GM21526 (cell line): ENCODE measurements around the gene CSRP2.

ENCODE experiments used
- ATAC-seq: cut with Tn5 transposase; IDR thresholded peaks from one replicate; pipeline ENCODE4 v1.9.1; 2021; ENCODE audit warnings: moderate library complexity; ENCODE audit not compliant: unreplicated experiment, low FRiP score

Gene CSRP2

DNA sequence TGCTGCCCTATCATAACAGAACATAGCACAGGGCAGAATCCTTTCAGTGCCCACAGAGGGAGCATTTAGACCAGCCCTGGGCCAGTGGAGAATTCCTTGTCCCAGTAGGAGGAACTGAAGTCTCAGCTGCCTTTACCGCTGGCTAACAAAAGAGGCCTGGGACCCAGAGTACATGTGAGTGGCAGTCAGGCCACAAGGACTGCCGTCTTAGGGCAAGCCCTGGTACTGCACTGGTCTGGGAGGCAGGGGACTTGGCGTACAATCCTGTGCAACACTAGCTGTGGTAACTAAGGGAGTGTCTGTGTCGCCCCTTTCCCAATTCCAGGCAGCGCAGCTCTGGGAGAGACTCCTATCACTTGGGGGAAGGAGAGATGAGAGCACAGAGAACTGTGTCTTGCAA, 17.0 kb upstream of the CSRP2 start:
- no peak for ATAC-seq

DNA sequence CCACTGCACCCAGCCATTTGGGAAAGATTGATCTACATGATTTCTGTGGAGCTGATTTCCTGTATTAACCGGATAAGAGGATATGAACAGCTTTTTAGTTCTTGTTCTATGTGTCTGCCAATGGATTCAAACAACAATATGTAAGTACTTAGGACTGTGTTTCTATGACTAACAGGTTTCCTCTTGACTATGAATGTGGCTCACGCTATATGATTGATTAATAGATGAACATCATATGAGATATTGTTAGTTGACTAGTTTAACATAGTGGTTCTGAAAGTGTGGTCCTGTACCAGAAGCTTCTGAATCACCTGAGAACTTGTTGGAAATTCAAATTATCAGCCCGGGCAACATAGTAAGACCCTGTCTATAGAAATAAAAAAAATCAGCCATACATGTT, 12.8 kb upstream of the CSRP2 start:
- no peak for ATAC-seq

DNA sequence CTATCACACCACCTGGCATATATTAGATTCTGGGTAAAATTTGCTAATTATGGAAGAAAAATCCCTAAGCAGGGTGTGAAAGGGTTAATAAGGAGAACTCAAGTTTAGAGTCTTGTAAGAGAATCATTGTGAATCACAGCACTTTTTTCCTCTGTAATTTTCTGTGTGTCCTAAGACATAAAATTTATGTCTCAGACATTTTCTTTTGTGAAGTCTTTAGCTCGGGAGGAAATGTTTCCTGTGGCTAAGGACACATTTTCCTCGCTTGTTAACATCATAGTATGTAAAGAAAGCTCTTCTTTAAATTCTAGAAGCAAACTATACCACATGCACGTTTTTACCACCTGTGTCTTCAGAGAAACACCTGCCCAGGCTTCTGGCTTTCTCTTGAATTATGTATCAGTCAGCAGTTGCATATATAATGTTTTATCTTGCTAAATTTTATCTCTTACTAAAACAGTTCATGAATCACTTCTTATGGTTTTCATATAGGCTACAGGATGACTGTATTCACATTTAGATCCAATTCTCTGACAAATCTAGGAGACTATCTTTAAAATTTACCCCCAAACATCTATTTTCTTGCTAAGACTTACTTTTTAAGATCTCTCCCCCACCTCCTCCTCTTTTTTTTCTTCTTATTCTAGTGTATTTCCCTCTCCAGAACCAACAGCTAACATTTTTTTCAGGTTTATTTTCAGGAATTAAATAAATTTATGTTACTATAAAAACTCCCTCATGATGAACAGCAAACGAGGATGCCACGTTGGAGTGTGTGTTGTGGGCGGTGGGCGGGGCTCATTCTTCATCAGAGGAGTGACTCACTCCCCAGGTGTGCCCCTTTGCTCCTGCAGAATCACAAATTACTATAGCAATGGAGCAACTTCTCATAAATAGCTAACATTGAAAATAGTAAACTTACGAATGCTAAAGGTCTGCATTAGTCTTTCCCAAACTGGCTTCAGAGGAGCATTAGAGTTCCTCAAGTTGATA, 11.6 kb upstream of the CSRP2 start:
- no peak for ATAC-seq

DNA sequence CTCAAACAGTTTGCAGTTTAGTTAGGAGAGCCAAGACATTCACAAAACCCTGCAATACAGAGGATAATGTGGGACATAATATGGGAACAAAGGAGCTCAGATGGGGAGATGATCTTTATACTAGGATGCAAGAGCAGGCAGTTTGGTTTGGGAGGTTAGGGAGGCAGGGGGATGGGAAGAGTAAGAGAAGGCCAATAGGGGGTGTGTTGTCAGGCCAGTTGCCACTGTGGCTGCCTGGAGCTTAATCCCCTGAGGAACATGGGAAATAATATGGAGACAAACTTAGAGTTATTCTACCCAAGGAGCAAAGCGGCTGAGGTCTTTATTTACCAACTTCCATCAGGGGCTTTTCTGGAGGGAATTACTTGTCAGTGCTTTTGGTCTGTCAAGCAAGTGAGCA, 10.0 kb upstream of the CSRP2 start:
- ATAC-seq, result no peak

DNA sequence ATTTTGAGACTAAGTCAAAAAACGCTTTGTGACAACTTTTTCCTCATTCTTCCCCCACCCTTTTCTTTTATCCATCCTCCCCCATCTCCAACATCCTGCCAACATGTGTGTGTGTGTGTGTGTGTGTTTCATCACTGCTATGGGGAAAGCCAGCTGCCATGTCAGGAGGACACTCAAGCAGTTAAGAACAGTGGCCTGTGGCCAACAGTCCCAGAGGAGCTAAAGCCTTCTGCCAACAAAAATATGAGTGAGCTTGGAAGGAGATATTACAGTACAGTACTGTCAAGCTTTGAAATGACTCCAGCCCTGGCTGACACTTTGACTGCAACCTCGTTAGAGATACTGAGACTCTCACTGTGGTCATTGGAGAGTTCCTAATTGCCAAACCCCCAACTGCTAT, 5.0 kb upstream of the CSRP2 start:
- no peak for ATAC-seq

DNA sequence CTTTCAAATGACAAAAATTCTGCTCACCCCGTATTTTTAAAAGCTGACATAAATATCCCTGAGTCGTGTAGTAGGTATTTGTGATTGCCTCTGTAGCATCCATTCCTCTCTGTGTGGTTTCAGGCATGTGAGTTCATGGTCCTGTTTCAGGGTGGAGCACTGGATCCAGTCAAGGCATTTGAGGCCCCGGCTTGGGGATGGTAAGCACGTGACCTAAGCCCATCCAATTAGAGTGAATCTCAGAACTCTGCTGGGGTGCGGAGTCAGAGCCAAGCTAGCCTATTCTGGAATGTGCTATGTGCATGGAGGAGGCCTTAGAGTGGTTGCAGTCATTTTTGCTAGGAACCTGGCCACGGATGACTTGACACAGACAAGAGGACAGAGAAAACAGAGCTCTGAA, 4.3 kb upstream of the CSRP2 start:
- no peak for ATAC-seq

DNA sequence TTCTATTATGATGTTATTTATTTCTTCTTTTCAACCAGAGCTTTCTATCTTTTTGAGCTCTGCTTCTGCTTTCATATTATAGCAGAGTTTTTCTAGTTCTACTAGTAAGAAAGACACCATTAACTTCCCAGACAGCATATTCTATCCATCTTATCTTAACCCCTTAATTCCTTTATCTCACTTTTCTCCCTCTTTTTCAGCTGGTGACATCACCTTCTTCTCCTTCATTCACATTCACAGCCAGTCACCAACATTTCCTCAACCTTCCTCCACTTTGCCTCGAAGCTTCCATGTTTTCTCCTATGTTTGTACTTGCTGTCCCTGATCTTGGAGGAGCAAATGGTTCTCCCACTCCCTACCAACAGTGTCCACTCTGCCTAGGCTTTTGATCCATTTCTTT, 3.5 kb upstream of the CSRP2 start:
- no peak for ATAC-seq

DNA sequence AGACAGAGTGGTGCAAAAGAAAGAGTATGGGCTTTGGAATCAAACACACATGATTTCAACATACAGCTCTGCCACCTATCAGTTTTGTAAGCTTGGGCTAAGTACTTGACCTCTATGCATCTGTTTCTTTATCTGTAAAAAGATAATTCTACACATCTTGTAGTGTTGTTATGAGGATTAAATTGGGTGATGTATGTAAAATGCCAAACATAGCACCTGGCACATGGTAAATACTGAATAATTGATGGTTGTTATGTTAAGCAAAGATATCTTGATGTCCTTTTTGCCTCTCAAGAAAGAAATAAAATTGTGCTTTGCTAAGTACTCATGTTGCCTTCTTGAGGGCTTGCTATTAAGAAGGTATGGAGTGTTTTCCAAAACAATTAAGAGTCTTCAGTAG, 2.3 kb upstream of the CSRP2 start:
- no peak for ATAC-seq

DNA sequence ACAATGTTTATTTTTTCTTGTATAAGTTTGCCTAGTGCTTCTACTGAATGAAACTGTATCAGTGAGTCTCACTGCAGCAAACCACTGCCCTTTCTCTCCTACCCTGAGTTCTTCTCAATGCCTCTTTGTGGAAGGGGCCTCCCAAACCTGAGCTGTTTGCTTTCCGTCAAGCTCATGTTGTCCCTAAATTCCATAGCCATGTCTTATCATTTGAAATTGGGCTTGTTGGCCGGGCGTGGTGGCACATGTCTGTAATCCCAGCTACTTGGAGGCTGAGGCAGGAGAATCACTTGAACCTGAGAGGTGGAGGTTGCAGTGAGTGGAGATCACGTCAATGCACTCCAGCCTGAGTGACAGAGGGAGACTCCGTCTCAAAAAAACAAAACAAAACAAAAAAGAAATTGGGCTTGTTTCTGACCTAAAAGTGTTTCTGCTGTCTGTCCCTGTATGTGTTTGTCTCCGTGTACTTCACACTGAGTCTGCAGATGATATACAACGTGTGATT, 1.8 kb upstream of the CSRP2 start:
- no peak for ATAC-seq

DNA sequence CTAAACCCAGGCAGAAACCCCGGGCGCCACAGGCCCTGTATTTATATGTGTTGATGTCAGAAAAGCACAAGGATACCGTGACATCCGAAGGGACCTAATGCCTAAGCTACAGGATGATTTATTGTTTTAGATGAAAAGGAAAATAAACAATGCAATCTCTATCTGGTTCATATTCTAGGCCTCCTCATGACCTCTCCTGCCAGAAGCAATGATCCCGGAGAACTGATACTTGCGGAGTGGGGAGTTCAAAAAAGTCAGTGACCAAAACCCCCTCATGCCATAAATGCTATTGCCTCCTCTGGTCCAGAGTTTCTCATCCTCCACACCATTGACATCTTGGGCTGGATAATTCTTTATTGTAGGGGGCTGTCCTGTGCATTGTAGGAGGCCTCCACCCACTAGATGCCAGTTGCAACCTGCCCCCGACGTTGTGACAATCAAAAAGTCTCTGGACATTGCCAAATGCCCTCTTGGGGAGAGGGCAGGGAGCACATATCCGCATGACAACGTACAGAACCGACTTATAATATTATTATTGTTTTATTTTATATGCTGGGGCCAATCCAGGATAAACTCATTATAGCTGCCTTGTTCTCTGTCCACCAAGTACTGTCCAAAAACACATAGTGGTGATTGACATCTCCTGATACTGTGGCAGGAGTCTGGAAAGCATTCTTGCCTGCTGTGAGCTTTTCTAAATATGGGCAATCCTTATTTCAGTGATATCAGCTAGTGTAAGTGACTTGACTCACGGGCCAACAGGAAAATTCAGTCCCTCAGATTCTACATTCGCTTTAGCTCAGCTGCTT, 1.1 kb upstream of the CSRP2 start:
- no peak for ATAC-seq

DNA sequence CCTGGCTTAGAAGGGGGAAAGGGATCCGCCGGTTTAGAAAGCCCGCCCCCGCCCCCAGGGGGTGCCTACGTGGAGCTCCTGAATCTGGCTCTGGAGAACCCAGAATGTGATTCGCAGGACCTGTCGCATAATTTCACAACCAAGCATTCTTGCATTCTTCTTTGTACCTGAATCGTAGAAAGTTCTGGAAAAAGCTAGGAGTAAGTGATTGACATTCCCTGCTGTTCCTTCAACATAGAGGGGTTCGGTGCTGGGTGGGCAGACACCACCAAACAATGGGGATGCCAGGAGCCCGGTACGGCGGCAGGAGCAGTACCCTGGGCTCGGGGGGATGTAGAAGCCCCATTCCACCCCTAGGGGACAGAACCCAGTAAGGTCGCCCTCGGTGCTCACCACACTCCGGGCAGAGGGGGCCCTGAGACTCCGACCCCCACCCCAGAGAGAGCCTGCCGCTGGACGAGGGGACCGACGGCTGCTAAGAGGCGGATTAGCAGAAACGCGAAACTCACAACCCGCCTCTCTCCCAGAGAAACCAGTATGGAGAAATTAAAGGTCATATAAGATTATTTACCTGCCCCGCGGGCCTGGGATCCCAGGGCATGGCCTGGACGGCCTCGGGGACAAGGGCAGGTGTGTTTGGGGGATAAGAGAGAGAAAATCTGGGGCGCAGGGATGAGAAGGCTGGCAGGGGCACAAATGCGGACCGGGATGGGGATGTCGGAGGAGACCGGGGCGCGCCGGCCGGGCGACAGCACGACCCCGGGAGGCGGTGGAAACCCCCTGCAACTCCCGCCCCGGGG, 520 bp downstream of the CSRP2 start:
- peak; percentile 43 for ATAC-seq

DNA sequence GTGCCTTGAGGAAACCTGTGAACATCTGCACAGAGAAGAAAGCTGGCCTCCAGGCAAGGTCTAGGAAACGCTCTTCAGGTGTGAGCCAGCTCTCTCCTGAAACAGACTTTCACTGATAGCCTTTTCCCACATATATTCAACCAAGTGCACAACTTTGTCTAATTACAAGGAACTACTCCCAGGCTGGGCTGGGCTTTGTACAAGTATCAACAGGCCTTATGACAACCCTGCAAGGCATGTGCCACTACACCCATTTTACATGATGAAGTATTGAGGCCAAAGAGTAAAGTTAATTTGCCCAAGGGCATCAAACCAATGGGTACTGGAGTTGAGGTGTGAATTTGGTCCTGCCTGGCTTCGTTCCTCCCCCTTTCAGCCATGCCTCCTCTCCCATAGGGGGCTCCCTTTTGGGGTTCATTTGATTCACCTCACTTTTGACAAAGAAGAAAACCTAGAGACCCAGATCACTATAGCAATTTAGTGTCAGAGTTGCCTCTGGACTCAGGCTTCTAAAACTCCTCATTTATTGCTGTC, 2.1 kb downstream of the CSRP2 start:
- ATAC-seq, result no peak

DNA sequence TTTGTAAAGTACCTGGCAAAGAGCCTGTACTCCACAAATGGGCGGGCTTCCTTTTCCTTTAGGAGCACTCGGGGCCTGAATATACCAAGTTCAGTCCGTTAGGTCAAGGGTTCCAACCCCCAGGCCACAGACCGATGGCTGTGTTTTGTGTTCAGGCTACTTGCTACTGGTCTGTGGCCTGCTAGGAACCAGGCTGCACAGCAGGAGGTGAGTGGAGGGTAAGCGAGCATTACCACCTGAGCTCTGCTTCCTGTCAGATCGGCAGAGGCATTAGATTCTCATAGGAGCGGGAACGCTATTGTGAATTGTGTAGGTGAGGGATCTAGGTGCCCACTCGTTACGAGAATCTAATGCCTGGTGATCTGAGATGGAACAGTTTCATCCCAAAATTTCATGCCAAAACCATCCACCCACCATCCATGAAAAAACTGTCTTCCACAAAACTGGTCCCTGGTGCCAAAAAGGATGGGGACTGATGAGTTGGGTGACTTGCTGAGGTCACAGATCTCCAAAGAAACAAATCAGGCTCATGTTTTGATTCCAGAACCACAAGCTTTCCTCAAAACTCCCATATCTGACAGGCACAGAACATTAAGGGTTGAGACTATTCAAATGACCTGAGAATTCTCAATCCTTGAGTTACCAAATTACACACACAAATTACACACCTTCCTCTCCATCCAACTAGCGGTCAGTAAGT, 4.2 kb downstream of the CSRP2 start:
- ATAC-seq, result no peak

DNA sequence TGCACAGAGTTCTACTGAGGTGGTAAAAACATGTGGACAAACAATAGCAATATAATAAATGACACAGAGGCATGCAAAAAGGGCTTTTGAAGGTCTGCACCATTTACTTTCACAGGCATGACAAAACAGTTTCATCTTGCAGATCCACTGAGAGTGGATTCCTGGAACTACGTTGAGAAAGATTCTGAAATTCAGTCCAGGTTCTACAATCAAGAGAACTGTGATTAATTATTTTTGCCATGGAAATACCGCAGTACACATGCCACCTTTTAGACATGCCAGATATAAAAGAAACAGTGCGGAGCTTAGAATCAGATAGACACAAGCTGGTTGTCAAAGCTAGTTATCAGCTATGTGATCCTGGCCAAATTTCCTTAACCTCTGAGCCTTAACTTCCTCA, 4.8 kb downstream of the CSRP2 start:
- no peak for ATAC-seq

DNA sequence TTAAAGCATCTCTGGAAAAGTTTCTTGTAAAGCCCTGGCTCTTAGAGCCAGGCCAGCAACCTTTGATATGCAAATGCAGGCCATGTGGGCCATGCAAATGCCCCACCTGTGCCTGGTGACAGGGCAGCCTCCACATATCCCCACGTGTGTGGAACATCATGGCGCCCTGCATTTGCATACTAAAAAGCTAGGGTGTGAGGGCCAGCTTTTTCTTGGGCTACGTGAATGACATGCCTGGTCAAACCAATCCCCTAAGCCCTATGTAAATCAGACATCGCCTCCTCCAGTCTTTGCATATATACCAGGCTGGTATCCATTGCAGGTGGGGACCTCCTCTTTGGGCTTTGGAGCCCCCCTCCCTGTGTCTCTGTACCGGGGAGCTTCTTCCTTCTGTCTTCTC, 6.4 kb downstream of the CSRP2 start:
- no peak for ATAC-seq

DNA sequence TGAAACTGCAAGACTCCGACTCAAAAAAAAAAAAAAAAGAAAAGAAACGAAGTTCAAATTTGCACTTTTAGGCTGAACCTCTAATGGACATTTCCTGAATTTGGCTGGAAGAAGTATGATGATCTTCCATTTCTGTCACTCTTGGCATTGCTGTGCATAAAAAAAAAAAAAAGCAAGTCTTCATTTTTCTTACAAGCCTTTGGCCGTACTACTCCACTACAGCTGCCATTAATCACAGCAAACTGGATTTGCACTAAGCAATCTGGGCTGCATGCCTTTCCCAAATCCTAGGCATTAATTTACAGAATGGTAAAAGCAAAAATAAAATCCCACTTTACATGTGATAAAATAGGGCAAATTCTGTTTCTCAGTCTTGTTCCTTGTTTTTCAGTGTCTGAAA, 7.1 kb downstream of the CSRP2 start:
- no peak for ATAC-seq

DNA sequence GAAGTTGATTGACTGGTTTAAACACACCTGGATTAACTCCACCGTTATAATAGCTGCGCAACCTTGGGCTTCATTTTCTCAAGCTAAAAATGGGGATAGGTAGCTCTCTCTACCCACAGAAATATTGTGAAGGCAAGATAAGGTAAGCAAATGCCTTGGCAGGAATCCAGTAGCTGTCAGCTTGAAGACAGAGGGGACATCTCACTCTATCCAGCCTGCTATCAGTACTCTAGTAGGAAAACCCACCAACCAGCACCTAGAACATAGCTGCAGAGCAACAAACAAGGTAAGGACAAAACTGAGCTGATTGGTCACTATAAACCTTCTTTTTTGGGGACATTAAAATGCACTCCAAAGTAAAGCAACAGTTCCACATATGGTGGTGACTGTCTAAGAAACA, 7.7 kb downstream of the CSRP2 start:
- no peak for ATAC-seq

DNA sequence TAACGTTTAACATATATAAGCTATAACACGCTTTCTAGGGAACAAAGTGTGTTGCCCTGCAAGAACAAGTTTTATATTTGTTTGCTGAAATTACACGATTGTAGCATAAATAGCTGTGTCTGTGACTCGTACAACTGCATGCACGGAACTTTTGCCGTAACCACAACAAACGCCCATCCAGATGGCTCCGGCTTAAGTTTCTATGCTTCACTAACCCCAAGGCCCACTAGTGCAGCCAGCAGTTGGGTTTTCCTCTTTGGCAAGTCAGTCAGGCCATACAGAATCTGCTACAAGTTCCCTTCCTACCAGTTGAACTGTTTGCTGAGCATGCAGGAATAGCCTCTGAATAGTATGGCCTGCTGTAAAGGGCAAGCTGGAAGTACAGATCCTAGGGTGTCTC, 12.1 kb downstream of the CSRP2 start:
- ATAC-seq, result no peak

DNA sequence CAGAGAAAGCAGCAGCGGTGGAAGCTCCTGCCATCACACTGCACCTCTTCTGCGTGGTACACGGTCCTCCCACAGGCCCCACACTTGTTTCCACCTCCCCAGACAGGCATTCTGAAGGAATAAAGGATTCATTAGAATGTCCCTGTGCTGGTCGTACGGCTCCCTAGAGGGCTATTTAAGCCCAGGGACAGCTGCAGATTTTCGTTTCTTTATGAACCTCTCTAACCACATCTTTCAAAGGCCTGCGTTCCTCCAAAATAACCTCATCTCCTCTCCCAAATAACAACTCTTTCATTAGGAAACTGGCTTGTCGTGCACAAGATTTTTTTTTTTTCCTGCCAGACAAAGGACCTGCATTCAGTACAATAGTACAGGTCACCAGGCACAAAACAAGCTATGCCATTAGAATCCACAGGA, 12.7 kb downstream of the CSRP2 start:
- no peak for ATAC-seq
